HCT116 (cell line): Measurements from ENCODE around the gene POU5F2. TPM values are rescaled to one million over a fixed set of nuclear protein-coding genes. Genes with fewer than 3 reads are reported as not detected.

Source experiments
- ATAC-seq: fragments of 200-7000 bp; cut with Tn5 transposase; 2 replicates; pipeline ENCODE4 v1.9.1; 2020; ENCODE audit warnings: mild to moderate bottlenecking, moderate library complexity
- BruUV-seq: library from RNA; stranded (reverse); fragments of 400-500 nt; replicated peaks from 2 replicates; lab custom pipeline; 2021; lab: Mats Ljungman, UMichigan
- CTCF ChIA-PET: fragments of 300-600 bp; sonication (Branson Sonifier 250); formaldehyde crosslinking; loops from one replicate; lab custom pipeline; 2021; ENCODE audit warnings: antibody characterized with exemption; lab: Charles Lee
- POLR2A ChIA-PET: fragments of 300-600, 350-600 bp; sonication (Branson Sonifier 250); formaldehyde crosslinking; loops from one replicate; lab custom pipeline; 2021; ENCODE audit warnings: antibody characterized with exemption; lab: Charles Lee
- RAD21 ChIA-PET, 2 experiments: fragments of 300-600 bp; sonication (Branson Sonifier 250); formaldehyde crosslinking; loops; one replicate each; lab custom pipeline; 2023; ENCODE audit warnings: low total read pairs in 2 of 2; ENCODE audit not compliant: uncharacterized antibody in 2 of 2, unreplicated experiment in 2 of 2, low non-redundant PET in 1 of 2; lab: Charles Lee
- DNase-seq: peaks from one replicate; pipeline ENCODE4 v3.0.0-alpha.2; 2010; ENCODE audit warnings: low read depth, low spot score
- H2AFZ ChIP-seq: fragments of 200-600 bp; shearing (Covaris generic), sonication (generic); 2 replicates; pipeline ENCODE4 v1.6.1; 2017; ENCODE audit warnings: low read depth, mixed run types, mixed read lengths, antibody characterized with exemption, low read length; ENCODE audit not compliant: poor library complexity, severe bottlenecking
- H3K27ac ChIP-seq: 2 replicates; pipeline ENCODE4 v1.5.1; 2012; ENCODE audit warnings: low read depth, low read length
- H3K27me3 ChIP-seq: fragments of 200-600 bp; sonication (generic); 2 replicates; pipeline ENCODE4 v1.6.1; 2016; ENCODE audit warnings: mixed run types, low read length, mixed read lengths; ENCODE audit not compliant: insufficient read depth
- H3K36me3 ChIP-seq, 2 experiments: fragments of 200-500 bp in 1 of 2; fragments of 200-600 bp in 1 of 2; sonication (Bioruptor generic) in 1 of 2; sonication (generic) in 1 of 2; 2 replicates each; pipeline versions ENCODE4 v1.5.1 to v1.6.1; 2014 to 2016; ENCODE audit warnings: low read length in 2 of 2, inconsistent platforms in 1 of 2, mixed read lengths in 1 of 2, mixed run types in 1 of 2; ENCODE audit not compliant: insufficient read depth in 2 of 2, control insufficient read depth in 1 of 2
- H3K4me1 ChIP-seq, 2 experiments: fragments of 200-600 bp in 1 of 2; sonication (generic) in 1 of 2; 2 replicates each; pipeline versions ENCODE4 v1.5.1 to v1.6.1; 2012 to 2017; ENCODE audit warnings: low read length in 2 of 2, inconsistent platforms in 1 of 2, mild to moderate bottlenecking in 1 of 2, mixed read lengths in 1 of 2, mixed run types in 1 of 2, moderate library complexity in 1 of 2; ENCODE audit not compliant: insufficient read depth in 2 of 2, control insufficient read depth in 1 of 2
- H3K4me2 ChIP-seq: fragments of 200-600 bp; sonication (generic); 2 replicates; pipeline ENCODE4 v1.6.1; 2017; ENCODE audit warnings: mixed run types, low read length, mixed read lengths
- H3K4me3 ChIP-seq, 2 experiments: fragments of 200-600 bp in 1 of 2; sonication (generic) in 1 of 2; replicated peaks in 1 of 2; 2 replicates each; pipeline ENCODE4 v1.5.1; 2011 to 2016; ENCODE audit warnings: low read length in 2 of 2, control low read depth in 1 of 2, low read depth in 1 of 2, mild to moderate bottlenecking in 1 of 2, mixed read lengths in 1 of 2, mixed run types in 1 of 2
- H3K79me2 ChIP-seq: fragments of 200-600 bp; sonication (generic); 2 replicates; pipeline ENCODE4 v1.6.1; 2017; ENCODE audit warnings: mild to moderate bottlenecking, mixed run types, low read length, moderate library complexity, mixed read lengths; ENCODE audit not compliant: insufficient read depth
- H3K9ac ChIP-seq: fragments of 200-600 bp; sonication (generic); 2 replicates; pipeline ENCODE4 v1.6.1; 2016; ENCODE audit warnings: low read length, mixed read lengths
- H3K9me2 ChIP-seq: fragments of 200-600 bp; sonication (generic), shearing (Covaris generic); 2 replicates; pipeline ENCODE4 v1.6.1; 2017; ENCODE audit warnings: mixed run types, mild to moderate bottlenecking, moderate library complexity; ENCODE audit not compliant: insufficient read depth
- H3K9me3 ChIP-seq, 2 experiments: fragments of 200-500 bp in 1 of 2; fragments of 200-600 bp in 1 of 2; sonication (Bioruptor generic) in 1 of 2; sonication (generic) in 1 of 2; 2 replicates each; pipeline ENCODE4 v1.6.1; 2014 to 2017; ENCODE audit warnings: low read length in 2 of 2, mixed read lengths in 2 of 2, inconsistent platforms in 1 of 2, low read depth in 1 of 2, mild to moderate bottlenecking in 1 of 2, mixed run types in 1 of 2, moderate library complexity in 1 of 2; ENCODE audit not compliant: control insufficient read depth in 1 of 2, insufficient read depth in 1 of 2
- H4K20me1 ChIP-seq: fragments of 200-600 bp; sonication (generic), shearing (Covaris generic); 2 replicates; pipeline ENCODE4 v1.6.1; 2017; ENCODE audit warnings: mixed run types, mild to moderate bottlenecking, moderate library complexity; ENCODE audit not compliant: insufficient read depth
- ATF3 ChIP-seq: IDR thresholded peaks from 2 replicates; pipeline ENCODE4 v1.6.1; 2012
- CBX3 ChIP-seq: IDR thresholded peaks from 2 replicates; pipeline ENCODE4 v1.6.1; 2012; ENCODE audit warnings: low read depth
- EZH2 ChIP-seq: fragments of 200-600 bp; sonication (generic); IDR thresholded peaks from 2 replicates; pipeline ENCODE4 v1.6.1; 2017; ENCODE audit warnings: antibody characterized with exemption, mixed run types
- EZH2phosphoT487 ChIP-seq: fragments of 200-600 bp; IDR thresholded peaks from 2 replicates; pipeline ENCODE4 v1.6.1; 2018; ENCODE audit warnings: antibody characterized with exemption, borderline replicate concordance
- FOSL1 ChIP-seq: IDR thresholded peaks from 2 replicates; pipeline ENCODE4 v1.6.1; 2012; ENCODE audit warnings: low read depth
- MAX ChIP-seq: IDR thresholded peaks from 2 replicates; pipeline ENCODE4 v1.6.1; 2012
- POLR2A ChIP-seq: IDR thresholded peaks from 2 replicates; pipeline ENCODE4 v1.7.0; 2011; ENCODE audit warnings: borderline replicate concordance; ENCODE audit not compliant: insufficient read depth, insufficient read length; ENCODE audit errors: extremely low read depth
- POLR2AphosphoS5 ChIP-seq: IDR thresholded peaks from 2 replicates; pipeline ENCODE4 v1.6.1; 2011; ENCODE audit warnings: mild to moderate bottlenecking, low read depth, low read length, moderate library complexity
- REST ChIP-seq: IDR thresholded peaks from 2 replicates; pipeline ENCODE4 v1.6.1; 2012; ENCODE audit warnings: low read depth
- SRF ChIP-seq: IDR thresholded peaks from 2 replicates; pipeline ENCODE4 v1.6.1; 2012; ENCODE audit warnings: low read depth
- TCF7L2 ChIP-seq: IDR thresholded peaks from 2 replicates; pipeline ENCODE4 v1.7.0; 2011; ENCODE audit warnings: borderline replicate concordance, inconsistent platforms; ENCODE audit not compliant: insufficient read depth, insufficient read length; ENCODE audit errors: extremely low read depth
- ZFX ChIP-seq: fragments of 450-650 bp; IDR thresholded peaks from 2 replicates; pipeline ENCODE4 v1.6.1; 2017
- intact Hi-C: fragments of 100-400 bp; cut with micrococcal nuclease; formaldehyde crosslinking; loops from 2 replicates; pipeline ENCODE4 v1.10.0; 2022
- total RNA-seq: library from RNA; stranded (reverse); gene quantifications from one replicate; pipeline ENCODE4 v1.2.1, GENCODE V29; 2021; ENCODE audit not compliant: unreplicated experiment

POU5F2 gene
- total RNA-seq, 1 experiment from 2014 or later: 0.44 TPM

GRCh38 chr5:93755716-93756115 lies 14.3 kb upstream of the POU5F2 start:
- no peaks in the 10 kb centered on the region for H3K4me1 ChIP-seq
- BruUV-seq: no TSS peak
- CTCF ChIA-PET: no interaction called here

More at GRCh38 chr5:93755716-93756115, 14.3 kb upstream of the POU5F2 start:
- no peak for DNase-seq
- Histone ChIP-seq H3K9ac (no peak overlapping the region), H3K4me3 (no peak overlapping the region), H3K27ac (no peak overlapping the region), H3K9me2 (no peaks in the 10 kb centered on the region), H3K27me3 (no peaks in the 10 kb centered on the region), H3K4me2 (no peak overlapping the region), H3K9me3 (no peaks in the 10 kb centered on the region), H2AFZ (no peak overlapping the region), H3K36me3 (no peaks in the 10 kb centered on the region), H4K20me1 (no peaks in the 10 kb centered on the region), H3K79me2 (no peaks in the 10 kb centered on the region)
- no peak for TF ChIP-seq SRF
- TF ChIP-seq TCF7L2: no peak
- TF ChIP-seq EZH2phosphoT487: no peak
- no peak for TF ChIP-seq ATF3
- no peak for TF ChIP-seq FOSL1
- no peak for TF ChIP-seq POLR2AphosphoS5
- no peak for TF ChIP-seq POLR2A
- TF ChIP-seq MAX: no peak
- TF ChIP-seq ZFX: no peak
- no peak for TF ChIP-seq REST
- no peak for TF ChIP-seq EZH2
- TF ChIP-seq CBX3: no peak
- no peak for ATAC-seq
- intact Hi-C loops: no loop called here
- ChIA-PET POLR2A (no interaction called here), RAD21 (no interaction called here)
